Mesendoderm (in vitro differentiated cells): ENCODE results near the gene TBC1D5.

ENCODE experiments used
- DNase-seq: peaks from one replicate; pipeline ENCODE4 v3.0.0; 2013
- H2AK5ac ChIP-seq: 2 replicates; pipeline ENCODE4 v1.6.1; 2013; ENCODE audit warnings: low read length, inconsistent platforms
- H2BK120ac ChIP-seq: 2 replicates; pipeline ENCODE4 v1.6.1; 2013; ENCODE audit warnings: low read depth, mild to moderate bottlenecking, low read length, moderate library complexity, mixed read lengths
- H2BK15ac ChIP-seq: replicated peaks from 2 replicates; pipeline ENCODE4 v1.6.1; 2013; ENCODE audit warnings: low read depth, mild to moderate bottlenecking, moderate library complexity
- H2BK5ac ChIP-seq: 2 replicates; pipeline ENCODE4 v1.6.1; 2013; ENCODE audit warnings: low read length, inconsistent platforms
- H3K18ac ChIP-seq: 2 replicates; pipeline ENCODE4 v1.6.1; 2013; ENCODE audit warnings: mild to moderate bottlenecking, low read length, mixed read lengths
- H3K23ac ChIP-seq: one replicate; pipeline ENCODE4 v1.6.1; 2013; ENCODE audit warnings: low read length
- H3K27ac ChIP-seq: 2 replicates; pipeline ENCODE4 v1.5.1; 2013; ENCODE audit warnings: low read depth, mild to moderate bottlenecking, inconsistent platforms, low read length, moderate library complexity
- H3K27me3 ChIP-seq: 2 replicates; pipeline ENCODE4 v1.6.1; 2013; ENCODE audit warnings: low read length, control low read depth, mild to moderate bottlenecking, inconsistent platforms; ENCODE audit not compliant: insufficient read depth, poor library complexity
- H3K36me3 ChIP-seq: 2 replicates; pipeline ENCODE4 v1.6.1; 2013; ENCODE audit warnings: low read length, inconsistent platforms; ENCODE audit not compliant: control insufficient read depth, insufficient read depth
- H3K4ac ChIP-seq: one replicate; pipeline ENCODE4 v1.6.1; 2013; ENCODE audit warnings: low read depth, mild to moderate bottlenecking, low read length, moderate library complexity
- H3K4me1 ChIP-seq: 2 replicates; pipeline ENCODE4 v1.6.1; 2013; ENCODE audit warnings: low read depth, low read length, inconsistent platforms; ENCODE audit not compliant: control insufficient read depth
- H3K4me2 ChIP-seq: 2 replicates; pipeline ENCODE4 v1.6.1; 2013; ENCODE audit warnings: low read length
- H3K4me3 ChIP-seq: 2 replicates; pipeline ENCODE4 v1.5.1; 2013; ENCODE audit warnings: mild to moderate bottlenecking, low read length
- H3K56ac ChIP-seq: one replicate; pipeline ENCODE4 v1.6.1; 2013; ENCODE audit warnings: low read length
- H3K79me1 ChIP-seq: 2 replicates; pipeline ENCODE4 v1.6.1; 2013; ENCODE audit warnings: low read length, inconsistent platforms
- H3K79me2 ChIP-seq: 2 replicates; pipeline ENCODE4 v1.6.1; 2013; ENCODE audit warnings: mild to moderate bottlenecking, low read length; ENCODE audit not compliant: control insufficient read depth, insufficient read depth
- H3K9ac ChIP-seq: 2 replicates; pipeline ENCODE4 v1.6.1; 2013; ENCODE audit warnings: low read length, inconsistent platforms
- H4K5ac ChIP-seq: one replicate; pipeline ENCODE4 v1.6.1; 2013; ENCODE audit warnings: low read length
- H4K8ac ChIP-seq: one replicate; pipeline ENCODE4 v1.6.1; 2013; ENCODE audit warnings: low read depth, mild to moderate bottlenecking, control low read depth, low read length, moderate library complexity
- WGBS: extraction: QIAGEN DNeasy Blood & Tissue Kit; methylation state at CpG from one replicate; pipeline ENCODE4 v1.1.7; 2013; ENCODE audit warnings: low lambda C conversion rate, missing lambda C conversion rate; ENCODE audit not compliant: insufficient coverage; ENCODE audit errors: extremely low coverage; 5-methylcytosine and 5-hydroxymethylcytosine counted together

Gene TBC1D5

DNA sequence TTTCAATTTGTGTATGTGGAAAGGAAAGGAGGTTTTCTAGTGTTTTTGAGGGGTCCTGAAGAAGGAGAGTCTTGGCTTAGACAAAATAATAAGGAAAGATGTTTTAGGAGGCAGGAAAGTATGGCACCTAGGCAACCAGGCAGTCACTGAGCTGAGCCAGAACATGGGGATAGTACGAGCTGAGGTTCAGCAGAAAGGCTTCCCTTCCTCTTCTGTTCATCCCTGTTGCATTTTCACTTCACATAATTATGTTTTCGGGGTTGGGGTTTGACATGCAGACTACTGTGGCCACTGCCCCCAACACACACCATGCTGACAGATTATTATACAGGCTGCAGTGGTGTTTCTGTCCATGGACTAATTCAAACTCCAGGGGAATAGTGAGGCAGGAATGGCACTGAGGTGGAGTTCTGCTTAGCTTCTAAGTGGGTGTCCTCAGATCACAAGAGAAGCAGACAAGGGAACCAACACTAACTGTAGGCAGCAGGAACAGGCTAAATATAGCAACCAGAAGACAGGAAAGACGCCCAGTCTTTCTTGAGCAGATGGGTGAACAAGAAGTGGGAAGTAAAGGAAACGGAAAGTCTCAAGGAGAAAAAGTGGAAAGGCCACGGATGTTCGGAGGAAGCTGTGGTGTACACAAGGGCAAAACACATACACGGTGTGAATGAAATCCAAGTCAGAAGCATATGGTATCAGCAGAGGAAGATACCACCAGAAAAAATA is 551.9 kb downstream of the TBC1D5 start:
- Histone ChIP-seq H3K79me1 (no peaks in the 10 kb centered on the region), H3K36me3 (no peaks in the 10 kb centered on the region), H3K56ac (no peak overlapping the region), H2BK5ac (no peak overlapping the region), H3K9ac (no peak overlapping the region), H3K27me3 (no peaks in the 10 kb centered on the region), H4K8ac (no peak overlapping the region), H3K4me2 (no peak overlapping the region), H3K18ac (no peak overlapping the region), H4K5ac (no peak overlapping the region), H3K27ac (no peak overlapping the region), H3K79me2 (no peaks in the 10 kb centered on the region), H2BK15ac (no peak overlapping the region), H3K4me3 (no peak overlapping the region), H3K4me1 (no peaks in the 10 kb centered on the region), H2AK5ac (no peak overlapping the region), H3K4ac (no peak overlapping the region), H2BK120ac (no peak overlapping the region), H3K23ac (no peak overlapping the region)
- no CpG with 5 or more reads among the region's 7 CpGs for WGBS
- no peak for DNase-seq

DNA sequence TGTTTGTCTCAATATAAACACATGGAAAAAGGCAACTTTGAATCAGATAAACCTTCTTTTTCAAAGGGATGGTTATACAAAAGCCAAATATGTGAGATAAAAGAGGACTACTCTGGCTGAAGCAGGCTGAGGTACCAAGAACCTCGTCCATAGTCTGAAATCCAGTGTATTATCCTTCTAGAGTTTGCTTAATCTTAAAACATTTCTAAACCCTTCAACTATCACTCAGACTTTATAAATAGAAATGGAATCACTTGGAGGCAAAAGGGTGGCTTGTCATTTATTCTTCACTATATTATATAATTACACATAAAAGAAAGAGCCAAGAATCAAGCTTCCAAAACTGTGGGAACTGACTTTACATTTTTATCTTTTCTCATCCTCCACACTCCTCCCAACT is 554.1 kb downstream of the TBC1D5 start:
- Histone ChIP-seq H3K27me3 (no peaks in the 10 kb centered on the region), H3K4ac (no peak overlapping the region), H2AK5ac (no peak overlapping the region), H4K5ac (no peak overlapping the region), H2BK15ac (no peak overlapping the region), H3K79me1 (no peaks in the 10 kb centered on the region), H3K4me2 (no peak overlapping the region), H2BK5ac (no peak overlapping the region), H3K23ac (no peak overlapping the region), H3K79me2 (no peaks in the 10 kb centered on the region), H3K9ac (no peak overlapping the region), H3K56ac (no peak overlapping the region), H3K4me3 (no peak overlapping the region), H3K36me3 (no peaks in the 10 kb centered on the region), H2BK120ac (no peak overlapping the region), H3K4me1 (no peaks in the 10 kb centered on the region), H3K27ac (no peak overlapping the region), H3K18ac (no peak overlapping the region), H4K8ac (no peak overlapping the region)
- DNase-seq = no peak
- no CpG with 5 or more reads among the region's 1 CpG for WGBS

DNA sequence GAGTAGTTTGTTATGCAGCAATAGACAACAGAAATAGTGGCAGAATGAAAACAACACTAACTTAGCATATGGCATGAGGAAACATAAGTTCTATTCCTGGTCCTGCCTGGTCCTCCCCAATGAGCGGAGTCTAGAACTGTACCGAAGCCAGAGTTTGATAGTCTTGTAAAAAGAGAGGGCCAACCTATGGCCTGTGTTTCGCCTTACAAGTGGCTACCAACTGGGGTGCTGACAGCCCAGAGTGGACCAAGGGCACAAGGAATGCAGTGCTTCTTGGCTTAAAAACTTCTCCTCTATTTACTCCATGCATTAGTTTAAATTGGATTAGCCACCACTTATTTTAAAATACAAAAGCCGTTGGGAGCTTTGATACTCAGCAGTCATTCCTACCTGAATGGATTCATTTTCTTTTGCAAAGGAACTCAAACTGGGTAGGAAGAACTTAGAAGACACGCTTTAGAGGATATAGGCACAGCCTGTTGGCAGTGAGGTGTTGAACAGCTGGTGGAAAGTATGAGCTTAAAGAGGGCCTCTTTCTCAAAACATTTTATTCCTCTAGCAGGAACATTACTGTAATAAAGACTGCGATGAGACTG is 554.7 kb downstream of the TBC1D5 start:
- no peaks in the 10 kb centered on the region for H3K79me2 ChIP-seq
- no peak overlapping the region for H4K5ac ChIP-seq
- H2BK5ac ChIP-seq = no peak overlapping the region
- H3K4me2 ChIP-seq = no peak overlapping the region
- no peaks in the 10 kb centered on the region for H3K79me1 ChIP-seq
- no peaks in the 10 kb centered on the region for H3K4me1 ChIP-seq
- H3K4ac ChIP-seq = no peak overlapping the region
- H3K36me3 ChIP-seq = no peaks in the 10 kb centered on the region
- H3K23ac ChIP-seq = no peak overlapping the region
- H3K4me3 ChIP-seq = no peak overlapping the region
- no CpG with 5 or more reads among the region's 6 CpGs for WGBS
- no peak overlapping the region for H2BK120ac ChIP-seq
- H2BK15ac ChIP-seq = no peak overlapping the region
- H2AK5ac ChIP-seq = no peak overlapping the region
- no peak overlapping the region for H3K27ac ChIP-seq
- no peaks in the 10 kb centered on the region for H3K27me3 ChIP-seq
- H4K8ac ChIP-seq = no peak overlapping the region
- H3K9ac ChIP-seq = no peak overlapping the region
- DNase-seq = no peak
- no peak overlapping the region for H3K56ac ChIP-seq
- H3K18ac ChIP-seq = no peak overlapping the region

DNA sequence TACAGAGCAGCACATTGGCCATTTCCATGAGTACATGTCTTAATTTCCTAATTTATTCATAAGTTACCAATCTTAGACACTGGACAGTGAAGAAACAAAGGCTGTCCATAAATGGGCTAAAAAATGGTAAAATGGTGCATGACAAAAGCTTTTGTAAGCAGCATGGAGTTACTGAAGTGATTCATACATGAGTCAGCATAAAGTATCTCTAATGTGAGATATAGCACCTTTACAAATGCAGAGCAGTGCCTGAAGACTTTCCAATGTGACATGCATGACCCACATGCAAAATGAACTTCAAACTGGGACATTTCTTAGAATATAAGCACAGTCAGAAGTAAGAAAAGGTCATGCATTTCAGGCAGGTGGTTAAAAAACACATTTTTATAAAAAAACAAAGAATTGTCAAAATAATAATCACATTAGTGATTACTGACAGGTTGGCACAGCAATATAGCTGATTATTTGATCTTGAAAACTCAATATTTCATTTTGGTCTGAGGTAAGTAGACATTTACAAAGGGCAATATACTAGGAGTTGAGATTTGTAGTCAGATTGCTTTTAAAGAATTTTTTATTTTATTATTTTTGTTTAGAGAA is 558.4 kb downstream of the TBC1D5 start:
- H2BK5ac ChIP-seq = no peak overlapping the region
- H3K79me1 ChIP-seq = no peaks in the 10 kb centered on the region
- H2BK15ac ChIP-seq = no peak overlapping the region
- H3K27me3 ChIP-seq = no peaks in the 10 kb centered on the region
- no peaks in the 10 kb centered on the region for H3K4me1 ChIP-seq
- H3K9ac ChIP-seq = no peak overlapping the region
- no peak overlapping the region for H3K23ac ChIP-seq
- H4K8ac ChIP-seq = no peak overlapping the region
- no peaks in the 10 kb centered on the region for H3K36me3 ChIP-seq
- no peak overlapping the region for H3K4ac ChIP-seq
- DNase-seq = peak; percentile 11
- no peak overlapping the region for H3K18ac ChIP-seq
- no peak overlapping the region for H2BK120ac ChIP-seq
- H3K27ac ChIP-seq = no peak overlapping the region
- no peak overlapping the region for H3K4me3 ChIP-seq
- H3K56ac ChIP-seq = no peak overlapping the region
- H3K79me2 ChIP-seq = no peaks in the 10 kb centered on the region
- no peak overlapping the region for H2AK5ac ChIP-seq
- H4K5ac ChIP-seq = no peak overlapping the region
- H3K4me2 ChIP-seq = no peak overlapping the region

DNA sequence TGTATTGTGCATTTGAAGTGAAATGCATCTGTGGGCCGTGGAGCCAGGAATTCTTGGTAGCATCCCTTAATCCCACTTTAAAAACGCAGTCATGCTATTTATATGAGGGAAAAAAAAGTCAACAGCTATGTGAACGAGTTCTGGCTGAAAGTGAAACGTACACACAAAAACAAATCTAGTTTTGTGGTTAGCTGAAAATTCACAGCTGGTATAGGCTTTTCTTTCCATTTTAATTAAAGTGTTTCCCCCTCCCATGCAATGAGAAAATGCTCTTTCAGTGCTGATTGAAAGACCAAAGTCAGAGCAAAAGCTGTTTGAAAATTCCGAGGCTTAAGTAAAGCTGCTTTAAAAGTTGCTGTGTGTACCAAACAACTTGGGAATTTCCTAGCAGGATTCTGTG is 560.3 kb downstream of the TBC1D5 start:
- H3K4me2 ChIP-seq = no peak overlapping the region
- H3K56ac ChIP-seq = no peak overlapping the region
- no peak overlapping the region for H2BK15ac ChIP-seq
- H3K36me3 ChIP-seq = no peaks in the 10 kb centered on the region
- no CpG with 5 or more reads among the region's 5 CpGs for WGBS
- no peaks in the 10 kb centered on the region for H3K79me1 ChIP-seq
- no peaks in the 10 kb centered on the region for H3K4me1 ChIP-seq
- H4K8ac ChIP-seq = no peak overlapping the region
- no peak for DNase-seq
- H3K9ac ChIP-seq = no peak overlapping the region
- no peak overlapping the region for H3K23ac ChIP-seq
- H3K18ac ChIP-seq = no peak overlapping the region
- H2AK5ac ChIP-seq = no peak overlapping the region
- no peak overlapping the region for H3K4me3 ChIP-seq
- H3K27ac ChIP-seq = no peak overlapping the region
- no peaks in the 10 kb centered on the region for H3K27me3 ChIP-seq
- no peak overlapping the region for H3K4ac ChIP-seq
- H4K5ac ChIP-seq = no peak overlapping the region
- no peak overlapping the region for H2BK5ac ChIP-seq
- no peak overlapping the region for H2BK120ac ChIP-seq
- no peaks in the 10 kb centered on the region for H3K79me2 ChIP-seq
